HFF-Myc (cell line): Measurements from ENCODE around the gene CLK2.

Experiments
- DNase-seq: peaks from one replicate; pipeline ENCODE4 v3.0.0-alpha.2; 2011; ENCODE audit warnings: low read depth; ENCODE audit errors: extremely low read depth
- H3K4me3 ChIP-seq: replicated peaks from 2 replicates; pipeline ENCODE4 v1.5.1; 2011; ENCODE audit warnings: low read depth, mild to moderate bottlenecking, control low read depth, low read length
- CTCF ChIP-seq: IDR thresholded peaks from 2 replicates; pipeline ENCODE4 v1.5.1; 2012; ENCODE audit warnings: mild to moderate bottlenecking, low read depth, low read length, control low read depth; ENCODE audit errors: missing control alignments

CLK2 gene

GRCh38 chr1:155266553-155266952 lies 6.8 kb downstream of the CLK2 start:
- no peak for DNase-seq
- TF ChIP-seq CTCF = no peak
- no peak overlapping the region for H3K4me3 ChIP-seq

GRCh38 chr1:155263067-155263466 lies 10.2 kb downstream of the CLK2 start:
- H3K4me3 ChIP-seq = no peak overlapping the region
- TF ChIP-seq CTCF = no peak
- no peak for DNase-seq

GRCh38 chr1:155261852-155262673 lies 11.2 kb downstream of the CLK2 start, which contains the start of gene SCAMP3:
TSS of gene SCAMP3 (minus strand) at chr1:155262360. CDS start at chr1:155262151, 209 bp downstream.
- peak; percentile 97 for DNase-seq
- no peak for TF ChIP-seq CTCF

GRCh38 chr1:155261493-155261851 lies 11.8 kb downstream of the CLK2 start:
- H3K4me3 ChIP-seq = peak overlapping the region; percentile 84
- no peak for DNase-seq
- no peak for TF ChIP-seq CTCF

More at GRCh38 chr1:155261852-155262673, 11.2 kb downstream of the CLK2 start, which contains the start of gene SCAMP3:
- H3K4me3 ChIP-seq = peak within 1 kb of the TSS; percentile 84

- no peak for TF ChIP-seq CTCF
- DNase-seq = no peak
- H3K4me3 ChIP-seq = no peak overlapping the region
These were observed 13.0 kb downstream of the CLK2 start for GRCh38 chr1:155260276-155260675.

GRCh38 chr1:155256058-155256852 lies 17.0 kb downstream of the CLK2 start:
- peak overlapping the region; percentile 82 for H3K4me3 ChIP-seq
- no peak for TF ChIP-seq CTCF
- no peak for DNase-seq
